Measurements from ENCODE around the gene MRPS22. TPM values are rescaled to one million over a fixed set of nuclear protein-coding genes. Genes with fewer than 3 reads are reported as not detected.

MRPS22 gene
- total and polyA plus RNA-seq, 2 of the 13 experiments (the other 11 are each of a cell fraction or from before 2014, with no cell fraction given) = 52.7 to 113 TPM

- in situ Hi-C loops (cut with HindIII; ENCODE audit: extremely low pct_ligation_motif_present, low pct_unique_long_range_greater_than_20kb) = loop anchor here (5.0 kb wide), 2 partner anchors 216 to 391 kb away; no protein-coding TSS in a partner anchor
- H3K36me3 ChIP-seq (replicated peaks in 1 of 2; ENCODE audit: control insufficient read depth in 1 of 2, insufficient read depth in 2 of 2, low read length in 2 of 2) = no peaks in the 10 kb centered on the region
- POLR2A ChIA-PET = no interaction called here
- no peak for ATAC-seq
- H2AFZ ChIP-seq (ENCODE audit: low read length) = no peak overlapping the region
- no peak overlapping the region for H3K4me2 ChIP-seq (ENCODE audit: low read depth, low read length)
- no peak for DNase-seq (ENCODE audit: low spot score)
- no TSS peak for BruUV-seq (replicated peaks)
- H3K4me3 ChIP-seq (replicated peaks in 1 of 3; ENCODE audit: insufficient read depth in 1 of 3, low read depth in 2 of 3, low read length in 3 of 3) = no peak overlapping the region
- no peaks in the 10 kb centered on the region for H3K79me2 ChIP-seq (ENCODE audit: insufficient read depth, low read length)
- peaks cover 4 to 28% of the 10 kb centered on the region in 2 experiments; a peak in 4 of 5 replicates for H3K27me3 ChIP-seq (ENCODE audit: control insufficient read depth in 1 of 2, insufficient read depth in 2 of 2, low read length in 2 of 2)
- peaks cover 4% of the 10 kb centered on the region; the same call in 1 of the 2 replicates for H3K4me1 ChIP-seq (ENCODE audit: insufficient read depth, low read length)
- CTCF ChIA-PET (ENCODE audit: low intra/inter-chr PET ratio, low total read pairs) = interaction anchor here (1.3 to 2.7 kb wide), 5 partner anchors 217 to 405 kb away, joined by 3 to 45 read pairs (median 5); no protein-coding TSS in a partner anchor
- H3K9me3 ChIP-seq (ENCODE audit: low read length) = no peaks in the 10 kb centered on the region
- H4K20me1 ChIP-seq (ENCODE audit: insufficient read depth, low read length) = no peaks in the 10 kb centered on the region
- no peak overlapping the region for H3K9ac ChIP-seq (ENCODE audit: insufficient read depth, low read depth, low read length)
- TF ChIP-seq ZBTB21 (CRISPR knock-in tag; IDR thresholded peaks at IDR 0.05) = no peak
- no peak for TF ChIP-seq MXD4 (CRISPR knock-in tag; IDR thresholded peaks at IDR 0.05)
- TF ChIP-seq HOXA9 (CRISPR knock-in tag; IDR thresholded peaks at IDR 0.05; ENCODE audit: borderline replicate concordance) = no peak
- no peak for TF ChIP-seq TRIM22 (IDR thresholded peaks at IDR 0.05)
- TF ChIP-seq ZSCAN5A (CRISPR knock-in tag; IDR thresholded peaks at IDR 0.05; ENCODE audit: borderline replicate concordance) = no peak
- TF ChIP-seq, protein P1, sequence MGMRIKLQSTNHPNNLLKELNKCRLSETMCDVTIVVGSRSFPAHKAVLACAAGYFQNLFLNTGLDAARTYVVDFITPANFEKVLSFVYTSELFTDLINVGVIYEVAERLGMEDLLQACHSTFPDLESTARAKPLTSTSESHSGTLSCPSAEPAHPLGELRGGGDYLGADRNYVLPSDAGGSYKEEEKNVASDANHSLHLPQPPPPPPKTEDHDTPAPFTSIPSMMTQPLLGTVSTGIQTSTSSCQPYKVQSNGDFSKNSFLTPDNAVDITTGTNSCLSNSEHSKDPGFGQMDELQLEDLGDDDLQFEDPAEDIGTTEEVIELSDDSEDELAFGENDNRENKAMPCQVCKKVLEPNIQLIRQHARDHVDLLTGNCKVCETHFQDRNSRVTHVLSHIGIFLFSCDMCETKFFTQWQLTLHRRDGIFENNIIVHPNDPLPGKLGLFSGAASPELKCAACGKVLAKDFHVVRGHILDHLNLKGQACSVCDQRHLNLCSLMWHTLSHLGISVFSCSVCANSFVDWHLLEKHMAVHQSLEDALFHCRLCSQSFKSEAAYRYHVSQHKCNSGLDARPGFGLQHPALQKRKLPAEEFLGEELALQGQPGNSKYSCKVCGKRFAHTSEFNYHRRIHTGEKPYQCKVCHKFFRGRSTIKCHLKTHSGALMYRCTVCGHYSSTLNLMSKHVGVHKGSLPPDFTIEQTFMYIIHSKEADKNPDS (CRISPR knock-in tag; IDR thresholded peaks at IDR 0.05) = no peak
- no peak for FAIRE-seq
- intact Hi-C loops (cut with micrococcal nuclease; ENCODE audit: unreplicated experiment) = loop anchor here (2.0 to 10.0 kb wide), 2 partner anchors 124 to 216 kb away; no protein-coding TSS in a partner anchor
- H3K27ac ChIP-seq (ENCODE audit: extremely low read length, insufficient read depth, low read length) = no peak overlapping the region
- 27% methylated on average over 4 of the region's 4 CpGs for WGBS (ENCODE audit: low lambda C conversion rate)
Observed at GRCh38 chr3:139328356-139328755, 15.5 kb upstream of the MRPS22 start.

Measured in HepG2 (cell line).